HG02759 (cell line): ENCODE results near the gene NUCKS1.

ENCODE experiments used
- ATAC-seq: cut with Tn5 transposase; IDR thresholded peaks from one replicate; pipeline ENCODE4 v1.9.1; 2021; ENCODE audit warnings: mild to moderate bottlenecking, moderate library complexity; ENCODE audit not compliant: unreplicated experiment

NUCKS1 gene

GRCh38 chr1:205672395-205672889 lies 77.5 kb downstream of the NUCKS1 start:
- ATAC-seq: no peak

DNA sequence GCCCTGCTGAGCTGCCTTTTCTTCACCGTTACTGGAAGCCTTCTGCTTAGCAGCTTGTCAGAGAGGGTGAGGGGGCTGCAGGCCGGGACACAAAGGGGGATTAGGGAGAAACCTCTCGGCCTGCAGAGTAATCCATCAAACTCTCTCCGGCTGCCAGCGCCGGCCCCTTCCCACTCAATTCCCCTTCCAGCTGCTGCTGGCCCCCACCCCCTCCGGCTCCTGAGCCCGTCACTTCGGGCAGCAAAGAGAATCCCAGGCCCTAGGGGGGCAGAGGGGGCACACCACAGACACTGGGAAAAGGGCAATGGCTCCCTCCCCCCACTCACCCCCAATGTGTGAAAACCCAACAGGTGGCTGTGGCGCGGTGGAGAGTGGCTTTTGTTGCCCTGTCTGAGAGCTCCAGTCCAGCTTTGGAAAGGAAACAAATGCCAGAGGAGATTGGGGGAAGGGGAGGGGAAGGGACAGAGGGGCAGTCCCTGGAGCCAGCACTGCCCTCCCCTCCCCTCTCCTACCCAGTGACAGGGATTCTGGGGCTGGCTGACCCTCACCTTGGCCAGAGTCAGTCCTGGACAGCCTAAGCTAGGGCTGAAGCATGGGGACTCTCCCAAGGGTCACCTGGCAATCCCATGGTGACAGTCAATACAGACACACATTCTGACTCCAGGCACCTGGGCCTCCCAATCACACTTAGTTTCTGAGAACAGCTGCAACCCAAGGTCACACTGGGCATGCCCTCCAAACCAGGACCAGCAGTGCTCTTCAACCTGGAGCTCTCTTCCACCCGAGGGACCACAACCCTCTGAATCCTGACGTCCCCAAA lies 79.2 kb downstream of the NUCKS1 start:
- no peak for ATAC-seq

GRCh38 chr1:205670150-205670446 lies 79.9 kb downstream of the NUCKS1 start:
- no peak for ATAC-seq

DNA sequence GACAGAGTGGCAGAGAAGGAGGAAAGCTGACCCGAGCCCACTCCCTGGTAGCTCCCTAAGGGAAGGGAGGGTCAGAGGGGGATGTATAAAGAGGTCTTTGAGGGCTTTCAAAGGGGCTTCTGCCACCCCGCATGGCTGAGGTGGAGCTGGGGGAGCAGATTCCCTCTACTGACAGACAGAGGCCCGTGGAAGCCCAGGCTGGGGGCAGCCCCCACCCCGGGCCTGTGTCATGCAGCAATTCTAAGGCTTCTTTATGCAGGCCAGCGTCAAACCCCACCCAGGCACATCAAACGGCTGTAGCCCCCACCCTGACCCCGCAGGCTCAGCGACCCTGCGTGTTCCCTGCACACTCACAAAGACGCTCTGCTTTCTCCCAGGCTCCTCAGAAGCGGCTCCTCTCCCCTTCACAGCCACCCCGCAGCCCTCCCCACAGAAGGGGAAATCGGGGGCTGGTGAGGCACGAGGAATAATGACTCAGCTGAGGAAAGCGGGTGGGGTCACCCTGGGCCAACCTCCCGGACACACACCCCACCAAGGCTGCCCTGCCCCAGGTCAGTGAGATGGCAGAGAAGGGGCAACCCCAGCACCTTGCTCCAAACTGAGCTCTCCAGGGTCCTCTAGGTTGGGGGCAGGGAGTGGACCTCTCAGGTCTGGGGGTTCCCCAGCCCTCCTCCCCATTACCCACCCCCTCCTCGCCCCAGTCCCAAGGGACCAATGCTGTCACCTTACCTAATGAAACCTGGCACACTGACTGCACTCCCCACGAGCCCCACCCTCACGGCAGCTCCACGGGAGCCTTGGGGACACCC lies 80.4 kb downstream of the NUCKS1 start:
- peak; percentile 47 for ATAC-seq

DNA sequence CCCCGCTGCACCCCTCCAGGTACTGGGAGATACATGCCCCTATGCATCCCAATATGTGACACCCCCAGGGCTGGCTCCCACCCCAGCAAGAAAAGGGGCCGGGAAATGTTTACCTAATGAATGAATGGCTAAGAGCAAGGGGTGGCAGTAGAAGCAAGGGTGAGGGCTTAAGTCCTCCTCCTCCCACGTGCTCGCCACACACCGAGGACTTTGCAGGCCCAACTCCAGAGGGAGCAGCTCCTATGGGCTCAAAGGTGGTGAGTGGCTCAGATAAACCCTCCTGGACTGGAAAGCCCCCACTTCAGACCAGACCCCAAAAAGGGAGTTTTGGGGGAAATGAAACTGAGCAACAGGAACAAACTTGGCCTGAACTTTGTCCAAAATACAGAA lies 81.0 kb downstream of the NUCKS1 start:
- peak; percentile 42 for ATAC-seq

GRCh38 chr1:205667909-205668643 lies 81.9 kb downstream of the NUCKS1 start:
- ATAC-seq: no peak

GRCh38 chr1:205666372-205667166 lies 83.4 kb downstream of the NUCKS1 start:
- no peak for ATAC-seq

GRCh38 chr1:205665201-205666045 lies 84.6 kb downstream of the NUCKS1 start:
- peak; percentile 35 for ATAC-seq

DNA sequence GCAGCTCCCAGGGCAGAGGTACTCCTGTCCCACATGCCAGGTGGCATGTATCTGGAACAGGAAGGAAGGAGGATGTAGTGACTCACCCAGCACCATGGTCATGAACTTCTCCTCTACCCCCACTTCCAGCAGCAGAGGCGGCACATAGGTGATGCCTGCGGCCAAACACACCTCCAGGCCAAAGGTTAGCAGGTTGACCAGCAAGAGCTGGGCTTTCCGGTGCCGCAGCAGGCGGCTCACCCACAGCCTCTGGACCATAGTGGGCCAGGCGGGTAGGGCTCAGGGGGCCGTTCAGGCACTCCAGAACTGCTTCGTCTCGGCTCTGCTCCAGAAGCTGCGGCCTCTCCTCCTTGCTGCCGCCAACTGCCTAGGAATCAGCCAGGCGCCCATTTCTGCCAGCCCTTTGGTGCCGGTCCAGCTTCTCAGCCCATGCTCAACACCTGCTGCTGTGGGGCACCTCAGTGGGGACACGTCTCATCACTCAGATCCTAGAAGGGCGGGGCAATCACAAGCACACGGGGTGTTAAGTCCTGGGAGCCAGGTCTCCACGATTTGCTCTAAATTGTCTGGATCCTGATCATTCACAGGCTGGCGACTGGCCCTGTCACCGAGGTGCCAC lies 85.5 kb downstream of the NUCKS1 start:
- ATAC-seq: no peak

GRCh38 chr1:205663286-205663936 lies 86.6 kb downstream of the NUCKS1 start:
- no peak for ATAC-seq
